Sigmoid colon (tissue), 7 donors: ENCODE results near the gene MCM9. TPM values are rescaled to one million over a fixed set of nuclear protein-coding genes. Genes with fewer than 3 reads are reported as not detected.
"Not testable (repeated sequence)": the region's sequence is repeated elsewhere in the genome, so short reads cannot be mapped to it uniquely, and the experiment has no call there.

Experiments
- DNase-seq: peaks from one replicate; pipeline ENCODE4 v3.0.0-alpha.2; 2019
- H3K27ac ChIP-seq, 4 donors: fragments of 200-600 bp; sonication (generic); one replicate each; pipeline ENCODE4 v1.5.1; 2016 to 2019; ENCODE audit warnings: mild to moderate bottlenecking in 1 of 4
- H3K27me3 ChIP-seq, 3 donors: fragments of 200-600 bp; sonication (generic); one replicate each; pipeline ENCODE4 v1.5.1; 2019; ENCODE audit warnings: mild to moderate bottlenecking in 1 of 3
- H3K36me3 ChIP-seq, 4 donors: fragments of 200-600 bp; sonication (generic); one replicate each; pipeline ENCODE4 v1.5.1; 2016 to 2019
- H3K4me1 ChIP-seq, 4 donors: fragments of 200-600 bp; sonication (generic); one replicate each; pipeline ENCODE4 v1.5.1; 2017 to 2019
- H3K4me3 ChIP-seq, 4 donors: fragments of 200-600 bp; sonication (generic); one replicate each; pipeline ENCODE4 v1.5.1; 2017 to 2019; ENCODE audit warnings: mild to moderate bottlenecking in 2 of 4, moderate library complexity in 1 of 4
- H3K9me3 ChIP-seq, 4 donors: fragments of 200-600 bp in 3 of 4; sonication (generic) in 3 of 4; one replicate each; pipeline versions ENCODE4 v1.5.1 to v1.6.1; 2013 to 2019
- EP300 ChIP-seq, 4 donors: sonication (generic); formaldehyde crosslinking; IDR thresholded peaks; one replicate each; pipeline ENCODE4 v1.6.1; 2017; ENCODE audit warnings: antibody characterized with exemption in 4 of 4
- POLR2A ChIP-seq, 2 donors: fragments of 450-650 bp; IDR thresholded peaks; one replicate each; pipeline ENCODE4 v1.6.1; 2016; ENCODE audit warnings: antibody characterized with exemption in 2 of 2, mild to moderate bottlenecking in 2 of 2, moderate library complexity in 2 of 2
- POLR2AphosphoS5 ChIP-seq, 4 donors: sonication (generic); formaldehyde crosslinking; IDR thresholded peaks; one replicate each; pipeline ENCODE4 v1.6.1; 2017; ENCODE audit warnings: antibody characterized with exemption in 4 of 4
- WGBS, 2 donors: extraction: QIAGEN DNeasy Blood & Tissue Kit; methylation state at CpG; one replicate each; pipeline ENCODE4 v1.1.7; 2013; 5-methylcytosine and 5-hydroxymethylcytosine counted together
- intact Hi-C: fragments of 100-400 bp; cut with DNase I; formaldehyde crosslinking; loops from one replicate; pipeline ENCODE4 v1.15.1; 2023
- polyA plus RNA-seq, 3 donors: library from polyadenylated mRNA; stranded (reverse); fragments of 200-250 nt; gene quantifications; one replicate each; pipeline ENCODE4 v1.2.3, GENCODE V29; 2013
- total RNA-seq, 4 donors: library from RNA; depleted of rRNA; stranded (reverse); fragments of >200 nt; gene quantifications; one replicate each; pipeline ENCODE4 v1.1.0, GENCODE V29; 2016
- TF ChIP-seq, protein P1 (sequence below), 4 experiments: fragments of 450-650 bp in 3 of 4; fragments of 200-600 bp in 1 of 4; IDR thresholded peaks; one replicate each; pipeline ENCODE4 v1.5.1; 2016 to 2019; ENCODE audit warnings: antibody characterized with exemption in 4 of 4, mild to moderate bottlenecking in 3 of 4, moderate library complexity in 2 of 4
- donor health status: healthy with polysubstance abuse.
- donor health status: Bipolar disorder and iron deficiency.
- donor health status: healthy.

Gene MCM9
- total and polyA plus RNA-seq, 7 donors, result 1.8 to 16.1 (median 10.2) TPM

DNA sequence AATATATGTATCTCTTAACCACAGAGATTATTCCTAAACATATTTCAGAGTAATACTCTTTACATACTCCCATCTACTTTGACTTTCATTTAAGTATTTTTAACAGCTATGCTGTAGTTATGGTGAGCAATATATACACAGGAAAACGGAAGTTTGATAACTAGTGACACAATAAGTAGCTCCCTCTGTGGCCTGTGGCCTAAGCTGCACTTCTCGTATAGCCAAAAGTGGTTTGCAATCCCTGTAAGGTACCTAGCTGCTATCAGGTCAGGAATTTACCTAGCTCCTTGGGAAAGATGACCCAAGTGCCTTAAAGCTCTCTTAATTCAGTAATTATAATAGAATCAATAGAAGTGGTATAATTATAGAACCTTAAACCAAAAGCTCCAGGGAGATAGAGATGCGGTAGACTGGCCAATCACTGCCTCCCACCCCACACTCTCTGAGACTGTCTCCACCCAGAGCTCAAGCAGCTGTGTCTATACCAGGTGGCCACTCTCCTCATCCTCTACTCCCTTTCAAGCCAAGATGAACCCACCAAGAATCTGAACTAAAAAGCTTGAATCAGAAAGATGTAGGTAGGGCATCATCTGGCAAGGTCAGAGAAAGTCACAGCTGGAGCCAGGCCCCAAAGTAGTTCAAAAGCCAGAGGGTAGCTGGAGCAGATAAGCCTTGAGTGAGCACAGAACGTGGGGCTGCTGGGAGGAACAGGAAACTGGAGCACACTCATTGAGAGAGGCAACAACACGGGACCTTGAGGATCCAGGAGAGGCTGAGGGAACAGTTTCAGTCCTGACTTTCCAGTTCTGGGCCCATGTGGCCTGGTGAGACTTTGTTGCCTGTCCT lies 125.9 kb downstream of the MCM9 start:
- DNase-seq, result no peak
- 62 to 80% methylated on average over 5 of the region's 5 CpGs for WGBS, 2 donors

GRCh38 chr6:118804091-118804490 lies 130.9 kb downstream of the MCM9 start:
- DNase-seq, result no peak
- H3K4me3 ChIP-seq, result no peak overlapping the region
- H3K9me3 ChIP-seq, result no peaks in the 10 kb centered on the region
- intact Hi-C loops, result loop anchor here (10.0 kb wide), 1 partner anchor 149 kb away; the partner anchor contains the start of gene CEP85L
- no peaks in the 10 kb centered on the region for H3K27me3 ChIP-seq
- WGBS, 2 donors, result 96% methylated on average over 4 of the region's 4 CpGs
- no peaks in the 10 kb centered on the region for H3K36me3 ChIP-seq
- peaks cover 0 to 10% (median 8%) of the 10 kb centered on the region in 4 donors for H3K4me1 ChIP-seq
- no peak for TF ChIP-seq POLR2AphosphoS5 (IDR thresholded peaks at IDR 0.05)
- no peak overlapping the region for H3K27ac ChIP-seq

More for the DNA sequence above, 125.9 kb downstream of the MCM9 start:
- Histone ChIP-seq H3K27me3 (no peaks in the 10 kb centered on the region), H3K27ac (no peak overlapping the region), H3K4me1 (no peaks in the 10 kb centered on the region), H3K4me3 (no peak overlapping the region), H3K36me3 (peaks cover 0 to 10% (median 0%) of the 10 kb centered on the region in 4 donors), H3K9me3 (no peaks in the 10 kb centered on the region)
- TF ChIP-seq, protein P1, sequence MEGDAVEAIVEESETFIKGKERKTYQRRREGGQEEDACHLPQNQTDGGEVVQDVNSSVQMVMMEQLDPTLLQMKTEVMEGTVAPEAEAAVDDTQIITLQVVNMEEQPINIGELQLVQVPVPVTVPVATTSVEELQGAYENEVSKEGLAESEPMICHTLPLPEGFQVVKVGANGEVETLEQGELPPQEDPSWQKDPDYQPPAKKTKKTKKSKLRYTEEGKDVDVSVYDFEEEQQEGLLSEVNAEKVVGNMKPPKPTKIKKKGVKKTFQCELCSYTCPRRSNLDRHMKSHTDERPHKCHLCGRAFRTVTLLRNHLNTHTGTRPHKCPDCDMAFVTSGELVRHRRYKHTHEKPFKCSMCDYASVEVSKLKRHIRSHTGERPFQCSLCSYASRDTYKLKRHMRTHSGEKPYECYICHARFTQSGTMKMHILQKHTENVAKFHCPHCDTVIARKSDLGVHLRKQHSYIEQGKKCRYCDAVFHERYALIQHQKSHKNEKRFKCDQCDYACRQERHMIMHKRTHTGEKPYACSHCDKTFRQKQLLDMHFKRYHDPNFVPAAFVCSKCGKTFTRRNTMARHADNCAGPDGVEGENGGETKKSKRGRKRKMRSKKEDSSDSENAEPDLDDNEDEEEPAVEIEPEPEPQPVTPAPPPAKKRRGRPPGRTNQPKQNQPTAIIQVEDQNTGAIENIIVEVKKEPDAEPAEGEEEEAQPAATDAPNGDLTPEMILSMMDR (IDR thresholded peaks at IDR 0.05), result no peak
- no peak for TF ChIP-seq EP300 (IDR thresholded peaks at IDR 0.05)
- no peak for TF ChIP-seq POLR2AphosphoS5 (IDR thresholded peaks at IDR 0.05)
- TF ChIP-seq POLR2A (IDR thresholded peaks at IDR 0.05), result no peak
- intact Hi-C loops, result loop anchor here (10.0 kb wide), 1 partner anchor 154 kb away; the partner anchor contains the start of gene CEP85L

- H3K36me3 ChIP-seq, result no peaks in the 10 kb centered on the region
- intact Hi-C loops, result loop anchor here (10.0 kb wide), 1 partner anchor 146 kb away; the partner anchor contains the start of gene CEP85L
- no peak overlapping the region for H3K27ac ChIP-seq
- H3K4me1 ChIP-seq, result peaks cover 0 to 10% (median 8%) of the 10 kb centered on the region in 4 donors
- DNase-seq, result no peak
- TF ChIP-seq POLR2A (IDR thresholded peaks at IDR 0.05) (no peak), EP300 (IDR thresholded peaks at IDR 0.05) (no peak), POLR2AphosphoS5 (IDR thresholded peaks at IDR 0.05) (no peak)
- TF ChIP-seq, protein P1 (IDR thresholded peaks at IDR 0.05), result no peak
- WGBS, 2 donors, result 94 to 95% methylated on average over 6 of the region's 6 CpGs
- no peaks in the 10 kb centered on the region for H3K27me3 ChIP-seq
- no peak overlapping the region for H3K4me3 ChIP-seq
- no peaks in the 10 kb centered on the region for H3K9me3 ChIP-seq
Observed at GRCh38 chr6:118801257-118801656, 133.7 kb downstream of the MCM9 start.

DNA sequence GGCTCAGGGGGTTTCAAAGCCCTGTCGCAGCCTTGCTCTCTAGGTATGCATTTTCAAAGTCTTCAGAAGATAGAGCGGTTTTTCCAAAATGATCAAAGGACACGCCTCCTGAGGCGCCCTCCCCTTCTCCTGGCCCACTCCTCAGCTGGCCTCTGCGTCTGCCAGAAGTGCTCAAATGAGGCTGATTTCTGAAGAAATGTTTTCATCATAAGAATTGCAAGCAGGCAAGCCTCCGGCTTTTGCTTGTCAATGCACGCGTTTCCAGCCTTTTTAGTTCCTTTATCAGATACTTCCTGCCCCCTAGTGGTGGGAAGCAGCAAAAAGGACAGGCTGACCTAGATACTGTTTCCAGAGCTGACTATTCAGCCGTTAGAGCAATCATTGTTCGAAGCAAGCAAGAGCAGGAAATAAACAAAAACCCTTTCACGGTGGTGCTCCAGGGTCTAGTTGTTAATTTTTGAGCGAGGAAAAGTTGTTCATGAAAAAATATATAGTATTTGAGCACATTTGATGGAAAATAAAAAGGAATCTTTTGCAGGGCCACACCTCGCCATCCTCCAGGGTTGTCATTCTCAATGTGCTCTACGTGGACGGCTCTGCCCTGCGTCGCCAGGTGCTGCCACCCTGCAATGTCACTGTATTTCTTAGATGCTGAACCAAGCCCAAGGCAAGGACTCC lies 134.4 kb downstream of the MCM9 start:
- Histone ChIP-seq H3K4me3 (peak overlapping the region in 1 of 4 donors; percentile 2), H3K27ac (no peak overlapping the region), H3K9me3 (no peaks in the 10 kb centered on the region), H3K4me1 (peaks cover 0 to 10% (median 8%) of the 10 kb centered on the region in 4 donors), H3K36me3 (no peaks in the 10 kb centered on the region), H3K27me3 (no peaks in the 10 kb centered on the region)
- peak; percentile 81 for DNase-seq
- intact Hi-C loops, result loop anchor here (10.0 kb wide), 1 partner anchor 146 kb away; the partner anchor contains the start of gene CEP85L
- TF ChIP-seq POLR2AphosphoS5 (IDR thresholded peaks at IDR 0.05), result peak in 1 of 4 donors; percentile 9
- no peak for TF ChIP-seq EP300 (IDR thresholded peaks at IDR 0.05)
- TF ChIP-seq, protein P1 (IDR thresholded peaks at IDR 0.05), result peak; percentile 39 to 83 (median 72)
- no peak for TF ChIP-seq POLR2A (IDR thresholded peaks at IDR 0.05)
- 12 to 21% methylated on average over 17 of the region's 17 CpGs for WGBS, 2 donors

GRCh38 chr6:118799826-118800225 lies 135.1 kb downstream of the MCM9 start:
- TF ChIP-seq, protein P1 (IDR thresholded peaks at IDR 0.05), result no peak
- no peak for TF ChIP-seq POLR2A (IDR thresholded peaks at IDR 0.05)
- no peak for TF ChIP-seq POLR2AphosphoS5 (IDR thresholded peaks at IDR 0.05)
- no peak for TF ChIP-seq EP300 (IDR thresholded peaks at IDR 0.05)
- Histone ChIP-seq H3K36me3 (no peaks in the 10 kb centered on the region), H3K4me3 (no peak overlapping the region), H3K27ac (no peak overlapping the region), H3K27me3 (no peaks in the 10 kb centered on the region), H3K4me1 (peaks cover 0 to 10% (median 8%) of the 10 kb centered on the region in 4 donors), H3K9me3 (no peaks in the 10 kb centered on the region)
- intact Hi-C loops, result loop anchor here (10.0 kb wide), 1 partner anchor 145 kb away; the partner anchor contains the start of gene CEP85L
- DNase-seq, result no peak
- WGBS, 2 donors, result 85 to 94% methylated on average over 4 of the region's 4 CpGs

DNA sequence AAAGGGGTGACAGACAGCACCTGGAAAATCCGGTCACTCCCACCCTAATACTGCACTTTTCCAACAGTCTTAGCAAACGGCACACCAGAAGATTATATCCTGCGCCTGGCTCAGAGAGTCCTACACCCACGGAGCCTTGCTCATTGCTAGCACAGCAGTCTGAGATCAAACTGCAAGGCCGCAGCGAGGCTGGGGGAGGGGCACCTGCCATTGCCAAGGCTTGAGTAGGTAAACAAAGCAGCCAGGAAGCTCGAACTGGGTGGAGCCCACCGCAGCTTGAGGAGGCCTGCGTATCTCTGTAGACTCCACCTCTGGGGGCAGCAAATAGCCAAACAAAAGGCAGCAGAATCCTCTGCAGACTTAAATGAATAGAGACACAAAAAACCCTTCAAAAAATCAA lies 138.4 kb downstream of the MCM9 start:
- H3K27ac ChIP-seq, DNase-seq, H3K4me3 ChIP-seq, intact Hi-C loops, H3K36me3 ChIP-seq, H3K4me1 ChIP-seq, H3K27me3 ChIP-seq, H3K9me3 ChIP-seq: not testable (repeated sequence)
- 63 to 65% methylated on average over 9 of the region's 9 CpGs for WGBS, 2 donors
